ENCODE measurements around the gene C1QTNF5.
A peak's percentile ranks its signal among the peaks of the same experiment; 100 is the strongest.
"Not testable (repeated sequence)": the region's sequence is repeated elsewhere in the genome, so short reads cannot be mapped to it uniquely, and the experiment has no call there.

C1QTNF5 gene, protein sequence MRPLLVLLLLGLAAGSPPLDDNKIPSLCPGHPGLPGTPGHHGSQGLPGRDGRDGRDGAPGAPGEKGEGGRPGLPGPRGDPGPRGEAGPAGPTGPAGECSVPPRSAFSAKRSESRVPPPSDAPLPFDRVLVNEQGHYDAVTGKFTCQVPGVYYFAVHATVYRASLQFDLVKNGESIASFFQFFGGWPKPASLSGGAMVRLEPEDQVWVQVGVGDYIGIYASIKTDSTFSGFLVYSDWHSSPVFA

GRCh38 chr11:119340335-119341221, at the start of gene C1QTNF5:
C1QTNF5 (minus strand) TSS chr11:119340883; CDS start chr11:119340397, 486 bp downstream.
- no peak for DNase-seq (ENCODE audit: low read depth in 3 of 3)

- DNase-seq (ENCODE audit: low read depth in 3 of 3): no peak
Observed at GRCh38 chr11:119389611-119390254, 49.0 kb upstream of the C1QTNF5 start.

GRCh38 chr11:119388103-119388502, 47.4 kb upstream of the C1QTNF5 start:
- no peak for DNase-seq (ENCODE audit: low read depth in 3 of 3)

- DNase-seq (ENCODE audit: low read depth in 3 of 3): no peak
Observed at GRCh38 chr11:119384332-119384731, 43.6 kb upstream of the C1QTNF5 start.

DNA sequence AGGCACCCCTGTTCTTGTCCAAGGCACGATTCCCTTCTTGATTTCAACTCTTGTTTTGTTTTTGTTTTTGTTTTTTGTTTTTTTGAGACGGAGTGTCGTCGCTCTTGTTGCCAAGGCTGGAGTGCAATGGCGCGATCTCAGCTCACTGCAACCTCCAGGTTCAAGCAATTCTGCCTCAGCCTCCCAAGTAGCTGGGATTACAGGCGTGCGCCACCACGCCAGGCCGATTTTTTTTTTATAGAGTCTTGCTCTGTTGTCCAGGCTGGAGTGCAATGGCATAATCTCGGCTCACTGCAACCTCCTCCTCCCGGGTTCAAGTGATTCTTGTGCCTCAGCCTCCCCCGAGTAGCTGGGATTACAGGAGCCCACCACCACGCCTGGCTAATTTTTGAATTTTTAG, 41.8 kb upstream of the C1QTNF5 start:
- not testable (repeated sequence) for DNase-seq (ENCODE audit: low read depth in 3 of 3)

GRCh38 chr11:119382101-119382500, 41.4 kb upstream of the C1QTNF5 start:
- no peak for DNase-seq (ENCODE audit: low read depth in 3 of 3)

GRCh38 chr11:119381181-119381988, 40.7 kb upstream of the C1QTNF5 start, which contains the start of gene USP2:
USP2 (minus strand) TSS chr11:119381690; CDS start chr11:119373480, 8,210 bp downstream.
- peak; percentile 92 to 95 (median 94) for DNase-seq (ENCODE audit: low read depth in 3 of 3)

DNA sequence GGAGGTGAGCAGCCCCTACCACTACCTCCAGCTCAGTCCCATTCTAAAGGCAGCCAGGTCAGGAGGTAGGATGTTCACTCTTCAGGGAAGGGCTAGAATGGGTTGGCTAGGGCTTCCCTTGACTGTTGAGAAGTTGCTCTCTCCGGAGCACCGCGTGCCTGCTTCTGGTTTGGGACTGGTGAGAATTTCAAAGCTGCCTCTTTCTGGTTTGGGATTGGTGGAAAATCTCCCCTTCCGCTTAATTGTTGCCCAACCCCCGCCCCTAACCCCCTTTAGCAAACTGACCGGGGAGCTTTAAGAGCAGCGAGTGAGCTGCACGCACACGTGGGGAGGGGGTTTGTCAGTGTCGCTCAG, 40.1 kb upstream of the C1QTNF5 start:
- DNase-seq (ENCODE audit: low read depth in 3 of 3): no peak

- DNase-seq (ENCODE audit: low read depth in 3 of 3): no peak
Observed at GRCh38 chr11:119380160-119380826, 39.6 kb upstream of the C1QTNF5 start.

GRCh38 chr11:119378851-119379465, 38.3 kb upstream of the C1QTNF5 start:
- no peak for DNase-seq (ENCODE audit: low read depth in 3 of 3)

DNA sequence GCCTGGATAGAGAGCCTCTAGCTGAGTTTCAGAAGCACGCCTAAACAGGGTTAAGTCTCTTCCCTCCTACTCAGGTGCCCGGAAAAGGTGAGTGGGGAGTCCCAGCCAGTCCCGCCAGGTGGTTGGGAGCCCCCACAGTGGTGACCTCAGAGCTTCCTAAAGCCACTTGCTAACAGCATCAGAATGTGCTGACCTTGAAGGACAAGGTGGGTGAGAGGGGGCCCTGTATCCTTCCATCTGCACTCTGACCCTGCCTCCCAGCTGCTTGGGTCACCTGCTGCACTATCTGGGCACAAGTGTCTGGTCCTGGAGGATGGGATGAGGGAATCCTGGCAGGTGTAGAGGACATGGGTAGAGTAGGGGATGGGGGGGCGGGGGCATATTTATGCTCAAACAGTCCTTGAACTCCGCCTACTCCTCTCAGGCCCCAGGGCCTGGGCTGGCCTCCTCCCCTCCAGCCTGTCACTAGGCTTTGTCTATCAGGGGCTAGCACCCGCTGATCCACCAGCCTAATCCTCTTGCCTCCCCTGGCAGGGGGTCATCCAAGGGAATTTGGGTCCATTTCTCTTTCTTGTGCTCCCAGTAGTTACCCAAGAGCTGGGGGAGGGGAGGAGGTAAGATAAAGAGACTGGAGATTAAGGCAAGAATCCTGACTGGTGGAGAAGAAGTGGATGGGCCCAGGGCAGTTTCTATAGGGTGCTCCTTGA, 37.4 kb upstream of the C1QTNF5 start:
- DNase-seq (ENCODE audit: low read depth in 3 of 3): no peak

DNA sequence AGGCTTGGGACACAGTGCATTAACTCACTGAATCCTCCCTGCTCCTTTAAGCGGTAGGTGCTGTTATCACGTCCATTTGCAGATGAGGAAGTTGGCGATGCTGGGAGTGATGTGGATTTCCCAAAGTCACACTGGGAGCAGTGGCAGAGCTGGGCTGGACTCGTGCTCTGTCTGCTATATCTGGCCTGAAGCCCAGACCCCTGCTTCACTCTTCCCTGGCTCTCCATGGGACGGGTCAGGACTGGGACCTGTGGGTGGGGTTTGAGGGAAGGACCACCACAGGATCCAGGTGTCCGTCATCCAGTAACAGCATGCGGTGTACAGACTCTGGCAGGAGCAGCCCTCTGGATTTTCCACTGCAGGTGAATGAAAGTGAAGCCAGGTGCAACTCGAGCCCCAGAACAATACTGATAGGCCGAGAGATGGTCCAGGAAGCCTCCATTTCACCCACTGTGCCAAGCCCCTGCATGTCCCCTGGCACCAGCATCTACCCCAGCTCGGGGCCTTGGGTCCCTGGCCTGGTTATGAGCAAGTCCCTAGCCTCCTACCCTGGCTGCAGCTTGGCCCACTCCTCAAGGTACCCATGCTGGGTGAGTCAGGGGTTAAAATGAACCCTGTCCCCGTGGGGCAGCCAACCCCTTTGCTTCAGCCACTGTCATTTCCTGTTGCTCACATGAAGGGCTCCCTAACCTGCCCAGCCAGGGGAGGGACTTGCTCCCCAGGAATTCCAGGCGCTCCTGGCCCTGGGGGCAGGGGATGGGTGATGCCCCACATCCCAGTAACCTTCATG, 36.6 kb upstream of the C1QTNF5 start:
- DNase-seq (ENCODE audit: low read depth in 3 of 3): no peak

DNA sequence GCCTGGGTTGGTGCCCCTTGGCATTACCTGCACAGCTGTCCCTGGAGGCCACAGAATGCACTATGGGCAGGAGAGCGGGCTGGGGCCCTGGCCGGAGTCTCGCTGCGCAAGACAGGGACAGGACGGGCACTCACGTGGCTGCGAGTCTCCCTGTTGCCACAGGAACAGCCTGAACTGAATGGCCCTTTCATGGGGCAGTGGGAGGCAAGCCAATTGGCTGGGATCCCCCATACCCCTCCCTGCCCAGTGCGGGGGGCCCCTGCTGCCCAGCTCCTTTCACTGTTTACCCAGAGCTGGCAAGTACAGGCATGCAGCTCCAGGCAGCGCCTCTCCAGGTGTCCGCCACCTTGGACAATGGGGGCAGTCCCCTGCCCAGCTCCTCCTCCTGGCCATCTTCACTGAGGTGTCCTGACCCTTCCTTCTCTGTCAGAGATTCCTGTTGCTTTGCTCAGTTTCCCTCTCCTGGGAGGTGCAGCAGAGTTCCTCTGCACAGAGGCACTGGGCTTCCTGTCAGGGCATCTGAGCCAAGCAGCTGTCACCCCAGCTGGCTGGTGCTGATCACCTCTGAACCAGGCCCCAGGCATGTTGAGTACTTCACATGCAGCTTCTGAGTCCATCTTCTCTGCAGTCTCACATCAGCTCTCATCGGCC, 35.6 kb upstream of the C1QTNF5 start:
- DNase-seq (ENCODE audit: low read depth in 3 of 3): no peak

DNA sequence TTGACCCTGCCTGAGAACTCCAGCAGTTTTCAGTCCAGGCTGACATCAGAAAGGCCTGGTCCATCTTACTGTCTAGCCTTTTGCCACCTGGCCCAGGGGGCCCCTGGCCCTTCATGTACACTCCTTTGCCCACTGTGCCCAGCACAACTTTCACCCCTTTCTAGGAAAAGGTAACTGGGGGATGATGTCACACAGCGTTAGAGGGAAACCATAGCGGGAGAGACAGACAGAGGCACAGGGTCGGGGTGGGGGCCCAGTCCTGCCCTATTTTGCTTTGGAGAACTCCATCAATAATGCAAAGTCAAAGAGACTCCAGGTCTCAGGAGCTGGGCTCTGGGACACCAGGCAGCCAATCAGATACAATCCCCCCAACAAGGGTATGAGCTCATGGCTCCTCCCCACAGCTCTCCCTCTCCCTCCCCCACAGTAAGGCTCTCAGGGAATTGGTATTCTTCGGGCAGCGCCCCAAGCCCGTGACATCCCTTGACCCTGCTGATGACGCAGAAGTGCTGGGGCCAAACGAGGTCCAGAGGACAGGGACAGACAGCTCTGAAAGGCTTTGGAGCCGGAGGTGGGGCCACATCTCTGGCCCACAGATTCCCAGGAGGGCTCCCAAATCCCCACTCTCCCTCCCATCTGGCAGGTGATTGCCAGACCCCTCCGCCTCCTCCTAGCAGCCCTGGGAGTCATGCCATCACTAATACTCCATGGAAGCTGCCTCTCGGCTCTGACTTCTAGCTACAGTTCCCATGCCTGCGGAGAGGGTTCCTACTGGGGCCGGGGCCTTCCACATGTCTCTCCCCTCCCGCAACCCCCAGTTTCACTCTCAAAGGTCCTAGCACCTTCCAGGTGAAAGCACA, 34.9 kb upstream of the C1QTNF5 start:
- no peak for DNase-seq (ENCODE audit: low read depth in 3 of 3)

DNA sequence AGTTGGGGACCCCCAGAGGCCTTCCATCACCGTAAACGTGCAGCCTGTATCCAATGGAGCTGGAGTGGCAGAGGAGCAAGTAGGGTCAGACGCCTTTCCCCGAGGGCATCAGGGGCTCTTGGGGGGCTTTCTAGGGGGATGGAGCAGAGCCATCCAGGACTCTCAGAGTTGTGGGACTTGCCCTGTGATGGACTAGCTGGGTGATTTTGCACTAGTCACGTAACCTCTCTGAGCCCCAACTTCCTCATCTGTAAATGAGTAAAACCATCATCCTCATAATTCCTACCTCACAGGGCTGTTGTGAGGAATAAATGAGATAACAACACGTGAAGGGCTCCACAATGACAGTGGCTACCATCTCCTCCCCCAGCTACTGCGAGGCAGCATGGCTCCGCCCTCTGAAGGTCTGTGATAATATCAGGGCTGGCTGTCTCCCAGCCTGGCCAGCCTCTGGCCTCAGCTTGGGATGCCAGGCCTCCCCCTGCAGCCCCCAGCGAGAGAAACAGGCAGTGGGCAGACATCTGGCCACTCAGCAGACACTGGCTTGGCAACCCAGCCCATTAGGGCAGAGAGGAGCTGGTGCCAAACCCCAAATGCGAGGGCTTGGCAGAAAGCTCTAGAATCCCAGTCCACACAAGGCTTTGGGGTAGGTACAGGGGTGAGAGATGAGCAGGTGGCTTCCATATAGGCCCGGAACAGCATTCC, 34.1 kb upstream of the C1QTNF5 start:
- no peak for DNase-seq (ENCODE audit: low read depth in 3 of 3)

DNA sequence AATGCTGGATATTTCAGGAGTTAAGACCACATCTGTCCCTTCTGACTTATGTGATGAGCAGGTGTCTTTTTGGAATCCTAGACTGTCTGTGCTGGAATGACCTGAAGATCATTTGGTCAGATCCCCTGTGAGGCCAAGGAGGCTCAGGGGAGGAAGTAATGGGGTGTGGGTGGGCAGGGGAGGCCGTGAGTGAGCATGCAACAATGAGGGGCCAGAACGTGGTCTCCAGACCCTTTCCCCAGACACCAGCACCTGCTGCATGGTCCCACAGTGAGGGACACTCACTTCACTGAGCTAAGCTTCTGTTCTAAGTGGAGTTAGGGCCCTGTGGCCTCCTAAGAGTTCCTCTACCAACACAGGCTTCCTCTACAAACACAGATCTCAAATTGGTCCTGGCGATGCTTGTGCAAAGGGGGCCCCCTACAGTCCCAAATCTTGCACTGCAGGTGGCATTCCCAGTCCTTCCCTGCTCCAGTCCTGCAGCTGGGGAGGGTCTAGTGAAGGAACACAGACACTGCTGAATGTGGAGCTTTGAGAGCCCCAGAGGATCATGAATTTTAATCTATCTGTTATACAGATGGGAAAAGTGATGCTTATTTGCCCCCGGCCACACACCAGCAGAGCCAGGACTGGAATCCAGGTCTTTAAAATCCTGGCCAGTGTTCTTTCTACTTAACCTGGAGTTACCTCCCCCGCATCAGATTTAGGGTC, 33.4 kb upstream of the C1QTNF5 start:
- DNase-seq (ENCODE audit: low read depth in 3 of 3): peak in 1 of 3 donors; percentile 28
